HCT116 (cell line): ENCODE results near the gene BSCL2. TPM values are rescaled to one million over a fixed set of nuclear protein-coding genes. Genes with fewer than 3 reads are reported as not detected.

Experiments used
- ATAC-seq: fragments of 200-7000 bp; cut with Tn5 transposase; 2 replicates; pipeline ENCODE4 v1.9.1; 2020; ENCODE audit warnings: mild to moderate bottlenecking, moderate library complexity
- BruUV-seq: library from RNA; stranded (reverse); fragments of 400-500 nt; replicated peaks from 2 replicates; lab custom pipeline; 2021; lab: Mats Ljungman, UMichigan
- CTCF ChIA-PET: fragments of 300-600 bp; sonication (Branson Sonifier 250); formaldehyde crosslinking; loops from one replicate; lab custom pipeline; 2021; ENCODE audit warnings: antibody characterized with exemption; lab: Charles Lee
- POLR2A ChIA-PET: fragments of 300-600, 350-600 bp; sonication (Branson Sonifier 250); formaldehyde crosslinking; loops from one replicate; lab custom pipeline; 2021; ENCODE audit warnings: antibody characterized with exemption; lab: Charles Lee
- RAD21 ChIA-PET, 2 experiments: fragments of 300-600 bp; sonication (Branson Sonifier 250); formaldehyde crosslinking; loops; one replicate each; lab custom pipeline; 2023; ENCODE audit warnings: low total read pairs in 2 of 2; ENCODE audit not compliant: uncharacterized antibody in 2 of 2, unreplicated experiment in 2 of 2, low non-redundant PET in 1 of 2; lab: Charles Lee
- DNase-seq: peaks from one replicate; pipeline ENCODE4 v3.0.0-alpha.2; 2010; ENCODE audit warnings: low read depth, low spot score
- H2AFZ ChIP-seq: fragments of 200-600 bp; shearing (Covaris generic), sonication (generic); 2 replicates; pipeline ENCODE4 v1.6.1; 2017; ENCODE audit warnings: low read depth, mixed run types, mixed read lengths, antibody characterized with exemption, low read length; ENCODE audit not compliant: poor library complexity, severe bottlenecking
- H3K27ac ChIP-seq: 2 replicates; pipeline ENCODE4 v1.5.1; 2012; ENCODE audit warnings: low read depth, low read length
- H3K27me3 ChIP-seq: fragments of 200-600 bp; sonication (generic); 2 replicates; pipeline ENCODE4 v1.6.1; 2016; ENCODE audit warnings: mixed run types, low read length, mixed read lengths; ENCODE audit not compliant: insufficient read depth
- H3K36me3 ChIP-seq, 2 experiments: fragments of 200-500 bp in 1 of 2; fragments of 200-600 bp in 1 of 2; sonication (Bioruptor generic) in 1 of 2; sonication (generic) in 1 of 2; 2 replicates each; pipeline versions ENCODE4 v1.5.1 to v1.6.1; 2014 to 2016; ENCODE audit warnings: low read length in 2 of 2, inconsistent platforms in 1 of 2, mixed read lengths in 1 of 2, mixed run types in 1 of 2; ENCODE audit not compliant: insufficient read depth in 2 of 2, control insufficient read depth in 1 of 2
- H3K4me1 ChIP-seq, 2 experiments: fragments of 200-600 bp in 1 of 2; sonication (generic) in 1 of 2; 2 replicates each; pipeline versions ENCODE4 v1.5.1 to v1.6.1; 2012 to 2017; ENCODE audit warnings: low read length in 2 of 2, inconsistent platforms in 1 of 2, mild to moderate bottlenecking in 1 of 2, mixed read lengths in 1 of 2, mixed run types in 1 of 2, moderate library complexity in 1 of 2; ENCODE audit not compliant: insufficient read depth in 2 of 2, control insufficient read depth in 1 of 2
- H3K4me2 ChIP-seq: fragments of 200-600 bp; sonication (generic); 2 replicates; pipeline ENCODE4 v1.6.1; 2017; ENCODE audit warnings: mixed run types, low read length, mixed read lengths
- H3K4me3 ChIP-seq, 2 experiments: fragments of 200-600 bp in 1 of 2; sonication (generic) in 1 of 2; replicated peaks in 1 of 2; 2 replicates each; pipeline ENCODE4 v1.5.1; 2011 to 2016; ENCODE audit warnings: low read length in 2 of 2, control low read depth in 1 of 2, low read depth in 1 of 2, mild to moderate bottlenecking in 1 of 2, mixed read lengths in 1 of 2, mixed run types in 1 of 2
- H3K79me2 ChIP-seq: fragments of 200-600 bp; sonication (generic); 2 replicates; pipeline ENCODE4 v1.6.1; 2017; ENCODE audit warnings: mild to moderate bottlenecking, mixed run types, low read length, moderate library complexity, mixed read lengths; ENCODE audit not compliant: insufficient read depth
- H3K9ac ChIP-seq: fragments of 200-600 bp; sonication (generic); 2 replicates; pipeline ENCODE4 v1.6.1; 2016; ENCODE audit warnings: low read length, mixed read lengths
- H3K9me2 ChIP-seq: fragments of 200-600 bp; sonication (generic), shearing (Covaris generic); 2 replicates; pipeline ENCODE4 v1.6.1; 2017; ENCODE audit warnings: mixed run types, mild to moderate bottlenecking, moderate library complexity; ENCODE audit not compliant: insufficient read depth
- H3K9me3 ChIP-seq, 2 experiments: fragments of 200-500 bp in 1 of 2; fragments of 200-600 bp in 1 of 2; sonication (Bioruptor generic) in 1 of 2; sonication (generic) in 1 of 2; 2 replicates each; pipeline ENCODE4 v1.6.1; 2014 to 2017; ENCODE audit warnings: low read length in 2 of 2, mixed read lengths in 2 of 2, inconsistent platforms in 1 of 2, low read depth in 1 of 2, mild to moderate bottlenecking in 1 of 2, mixed run types in 1 of 2, moderate library complexity in 1 of 2; ENCODE audit not compliant: control insufficient read depth in 1 of 2, insufficient read depth in 1 of 2
- H4K20me1 ChIP-seq: fragments of 200-600 bp; sonication (generic), shearing (Covaris generic); 2 replicates; pipeline ENCODE4 v1.6.1; 2017; ENCODE audit warnings: mixed run types, mild to moderate bottlenecking, moderate library complexity; ENCODE audit not compliant: insufficient read depth
- CTCF ChIP-seq, 3 experiments: fragments of 200-600 bp in 1 of 3; sonication (generic) in 1 of 3; IDR thresholded peaks in 2 of 3; conservative IDR thresholded peaks in 1 of 3; 2 replicates each; pipeline ENCODE4 v1.5.1; 2012 to 2017; ENCODE audit warnings: low read depth in 2 of 3, low read length in 2 of 3, antibody characterized with exemption in 1 of 3, borderline replicate concordance in 1 of 3, control low read depth in 1 of 3, mild to moderate bottlenecking in 1 of 3, mixed read lengths in 1 of 3, mixed run types in 1 of 3, moderate library complexity in 1 of 3; ENCODE audit not compliant: insufficient read depth in 1 of 3
- EZH2 ChIP-seq: fragments of 200-600 bp; sonication (generic); IDR thresholded peaks from 2 replicates; pipeline ENCODE4 v1.6.1; 2017; ENCODE audit warnings: antibody characterized with exemption, mixed run types
- JUND ChIP-seq: IDR thresholded peaks from 2 replicates; pipeline ENCODE4 v1.6.1; 2012
- intact Hi-C: fragments of 100-400 bp; cut with micrococcal nuclease; formaldehyde crosslinking; loops from 2 replicates; pipeline ENCODE4 v1.10.0; 2022
- total RNA-seq: library from RNA; stranded (reverse); gene quantifications from one replicate; pipeline ENCODE4 v1.2.1, GENCODE V29; 2021; ENCODE audit not compliant: unreplicated experiment

BSCL2 gene
- total RNA-seq, 1 experiment from 2014 or later = 62.0 TPM

GRCh38 chr11:62721994-62722393 is 14.8 kb upstream of the BSCL2 start:
- DNase-seq (no peak), ATAC-seq (peak; percentile 40; the same call in 1 of the 2 replicates)
- Histone ChIP-seq H3K79me2 (peaks cover 97% of the 10 kb centered on the region), H3K4me1 (peaks cover 8 to 13% of the 10 kb centered on the region in 2 experiments), H2AFZ (no peak overlapping the region), H3K27ac (no peak overlapping the region), H3K27me3 (no peaks in the 10 kb centered on the region), H4K20me1 (peaks cover 21% of the 10 kb centered on the region; the same call in 1 of the 2 replicates), H3K9me3 (no peaks in the 10 kb centered on the region), H3K9ac (no peak overlapping the region), H3K9me2 (no peaks in the 10 kb centered on the region), H3K4me2 (no peak overlapping the region), H3K4me3 (no peak overlapping the region), H3K36me3 (peaks cover 76 to 80% of the 10 kb centered on the region in 2 experiments)
- intact Hi-C loops = no loop called here
- BruUV-seq = TSS peak; percentile 20
- ChIA-PET CTCF (no interaction called here), RAD21 (no interaction called here), POLR2A (no interaction called here)
- TF ChIP-seq JUND (no peak), CTCF (IDR thresholded peaks at IDR 0.05 in 2 of 3, conservative IDR thresholded peaks at IDR 0.05 in 1 of 3; ENCODE audit: borderline replicate concordance in 1 of 3, insufficient read depth in 1 of 3, low read depth in 2 of 3, low read length in 2 of 3) (peak in 1 of 3 experiments; percentile 18; a peak in 1 of 6 replicates)

- ChIA-PET POLR2A (no interaction called here), RAD21 (no interaction called here), CTCF (no interaction called here)
- Histone ChIP-seq H3K9me3 (no peaks in the 10 kb centered on the region), H3K9ac (no peak overlapping the region), H3K4me1 (no peaks in the 10 kb centered on the region; a peak in 1 of 4 replicates), H3K27me3 (no peaks in the 10 kb centered on the region), H3K4me2 (no peak overlapping the region), H4K20me1 (peaks cover 17% of the 10 kb centered on the region; the same call in 1 of the 2 replicates), H2AFZ (no peak overlapping the region), H3K4me3 (no peak overlapping the region), H3K36me3 (peaks cover 95% of the 10 kb centered on the region in 2 experiments), H3K9me2 (no peaks in the 10 kb centered on the region), H3K27ac (no peak overlapping the region), H3K79me2 (peaks cover 95% of the 10 kb centered on the region)
- no TSS peak for BruUV-seq
- no peak for TF ChIP-seq EZH2
- ATAC-seq (no peak), DNase-seq (no peak)
- intact Hi-C loops = no loop called here
Measured at GRCh38 chr11:62719302-62719978, 12.2 kb upstream of the BSCL2 start.
